Amniotic epithelial cell (primary cell): ENCODE data around the gene CSNK1D.
"Not testable (repeated sequence)": the region's sequence is repeated elsewhere in the genome, so short reads cannot be mapped to it uniquely, and the experiment has no call there.

Experiments used
- DNase-seq: peaks from one replicate; pipeline ENCODE4 v3.0.0-alpha.2; 2010; ENCODE audit warnings: low read depth

CSNK1D gene

GRCh38 chr17:82215095-82215971, 58.2 kb downstream of the CSNK1D start:
- DNase-seq: peak; percentile 35

- no peak for DNase-seq
Measured at GRCh38 chr17:82214012-82214628, 59.4 kb downstream of the CSNK1D start.

- peak; percentile 96 for DNase-seq
Measured at GRCh38 chr17:82213251-82214011, 60.1 kb downstream of the CSNK1D start.

GRCh38 chr17:82212331-82213250, 60.9 kb downstream of the CSNK1D start, which contains the start of gene CCDC57:
Gene CCDC57 (minus strand): TSS chr17:82212842. CDS start chr17:82201944, 10,898 bp downstream.
- peak; percentile 74 for DNase-seq

- DNase-seq: not testable (repeated sequence)
Measured at GRCh38 chr17:82210655-82211054, 62.8 kb downstream of the CSNK1D start.

GRCh38 chr17:82205720-82206508, 67.6 kb downstream of the CSNK1D start:
- peak; percentile 95 for DNase-seq

GRCh38 chr17:82204831-82205719, 68.4 kb downstream of the CSNK1D start:
- peak; percentile 83 for DNase-seq

GRCh38 chr17:82203920-82204319, 69.6 kb downstream of the CSNK1D start:
- DNase-seq: no peak

- DNase-seq: no peak
Measured at GRCh38 chr17:82202981-82203380, 70.5 kb downstream of the CSNK1D start.

GRCh38 chr17:82201498-82201910, 72.0 kb downstream of the CSNK1D start:
- DNase-seq: no peak

- DNase-seq: peak; percentile 79
Measured at GRCh38 chr17:82200743-82201497, 72.6 kb downstream of the CSNK1D start.

- no peak for DNase-seq
Measured at GRCh38 chr17:82200135-82200534, 73.4 kb downstream of the CSNK1D start.

- DNase-seq: no peak
Measured at GRCh38 chr17:82199496-82199895, 74.0 kb downstream of the CSNK1D start.

GRCh38 chr17:82198092-82198491, 75.4 kb downstream of the CSNK1D start:
- DNase-seq: no peak

- DNase-seq: no peak
Measured at GRCh38 chr17:82195675-82196672, 77.5 kb downstream of the CSNK1D start.

- no peak for DNase-seq
Measured at GRCh38 chr17:82194765-82195164, 78.7 kb downstream of the CSNK1D start.

GRCh38 chr17:82193520-82194220, 79.8 kb downstream of the CSNK1D start:
- no peak for DNase-seq
